ENCODE data around the gene FPGS.
"Not testable (repeated sequence)": the region's sequence is repeated elsewhere in the genome, so short reads cannot be mapped to it uniquely, and the experiment has no call there.

FPGS gene

DNA sequence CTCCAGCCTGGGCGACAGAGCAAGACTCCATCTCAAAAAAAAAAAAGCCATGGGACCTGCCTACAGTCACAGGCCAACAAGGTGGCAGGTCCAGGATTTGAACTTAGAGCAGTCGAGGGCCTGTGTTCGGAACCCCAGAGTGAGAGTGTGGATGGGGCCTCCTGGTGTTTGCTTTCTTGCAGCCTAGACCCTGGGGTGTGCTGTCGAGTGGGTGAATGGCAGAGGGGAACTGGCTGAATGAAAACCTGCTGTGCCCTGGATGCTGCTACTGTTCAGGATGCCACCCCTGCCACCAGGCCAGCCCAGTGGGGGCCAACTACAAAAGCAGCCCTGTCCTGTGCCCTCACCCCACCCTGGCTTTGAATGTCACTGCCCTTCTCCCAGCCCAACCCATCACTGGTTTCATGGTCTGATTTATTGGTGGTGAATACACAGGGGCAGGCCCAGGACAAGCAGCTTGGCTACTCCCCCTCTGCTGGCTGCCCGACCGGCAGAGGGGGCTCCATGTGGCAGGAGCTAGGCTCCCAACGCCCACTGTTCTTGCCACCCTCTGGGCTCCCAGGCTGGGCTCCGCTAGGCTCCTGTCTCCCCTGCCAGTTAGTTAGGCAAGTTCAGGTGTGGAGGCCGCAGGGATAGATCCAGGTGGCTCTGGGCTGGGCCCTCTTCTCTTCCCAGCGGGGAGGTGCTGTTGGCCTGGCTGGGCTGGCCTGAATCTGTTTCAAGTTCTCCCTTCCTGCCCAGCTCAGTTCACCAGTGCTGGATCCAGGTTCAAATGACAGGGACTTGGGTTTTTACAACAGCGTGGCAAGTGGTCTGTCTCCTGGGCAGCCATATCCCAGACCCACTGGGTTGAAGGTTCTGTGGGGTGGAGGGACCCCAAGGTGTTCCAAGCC, 12.2 kb downstream of the FPGS start:
- DNase-seq = no peak

DNA sequence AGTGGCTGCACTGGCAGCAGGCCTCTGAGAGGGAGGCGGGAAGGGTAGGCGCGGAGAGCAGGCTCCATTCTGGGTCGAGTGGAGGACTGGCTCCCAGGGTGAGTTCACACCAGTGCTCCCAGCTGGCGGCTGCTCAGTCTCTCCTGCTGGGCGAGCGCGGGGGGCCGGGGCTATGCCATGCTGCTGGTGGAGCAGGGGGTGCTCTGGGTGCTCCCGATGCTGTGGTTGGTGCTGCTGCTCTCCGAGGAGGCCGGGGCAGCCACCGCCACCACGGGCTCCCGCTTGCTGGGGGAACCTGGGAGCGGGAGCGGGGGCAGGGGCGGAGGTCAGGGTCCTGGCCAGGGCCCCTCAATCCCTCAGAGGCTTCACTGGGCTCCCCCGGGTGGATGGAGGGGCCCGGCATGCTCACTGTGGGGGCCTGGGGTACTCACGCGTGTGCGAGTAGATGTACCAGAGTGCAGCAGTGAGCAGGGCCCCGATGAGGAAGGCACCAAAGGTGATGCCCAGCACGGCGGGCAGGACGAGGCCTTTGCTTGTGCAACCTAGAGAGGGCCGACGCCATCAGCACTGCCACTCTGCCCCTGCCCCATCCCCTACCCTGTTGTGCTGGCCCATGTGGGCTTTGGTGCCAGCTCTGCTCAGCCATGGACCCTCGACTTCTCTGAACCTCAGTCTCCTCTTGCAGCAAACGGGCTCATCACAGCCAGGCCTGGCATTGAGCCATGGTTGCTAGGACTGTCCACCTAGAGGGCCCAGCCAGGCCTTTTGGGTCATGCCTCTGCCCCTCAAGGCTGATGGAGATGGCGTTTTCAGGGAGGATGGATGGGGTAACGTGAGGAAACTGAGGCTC, 13.1 kb downstream of the FPGS start:
- DNase-seq = no peak

DNA sequence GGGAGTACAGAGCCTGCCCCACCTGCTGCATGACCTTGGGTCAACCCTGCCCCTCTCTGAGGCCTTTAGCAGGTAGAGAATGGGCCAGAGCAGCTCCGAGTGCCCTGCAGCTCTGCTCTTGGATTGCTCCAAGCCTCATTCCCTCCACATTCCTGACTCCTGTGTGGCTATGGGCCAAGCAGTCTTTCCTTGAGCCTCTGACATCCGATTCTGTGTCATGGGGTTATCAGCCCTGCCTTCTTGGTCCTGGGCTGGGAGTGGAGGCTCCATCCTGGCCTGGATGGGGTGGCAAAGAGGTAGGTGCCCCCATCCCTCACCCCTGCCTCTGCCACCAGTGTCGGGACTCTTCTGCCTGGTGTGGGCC, 13.7 kb downstream of the FPGS start:
- no peak for DNase-seq

DNA sequence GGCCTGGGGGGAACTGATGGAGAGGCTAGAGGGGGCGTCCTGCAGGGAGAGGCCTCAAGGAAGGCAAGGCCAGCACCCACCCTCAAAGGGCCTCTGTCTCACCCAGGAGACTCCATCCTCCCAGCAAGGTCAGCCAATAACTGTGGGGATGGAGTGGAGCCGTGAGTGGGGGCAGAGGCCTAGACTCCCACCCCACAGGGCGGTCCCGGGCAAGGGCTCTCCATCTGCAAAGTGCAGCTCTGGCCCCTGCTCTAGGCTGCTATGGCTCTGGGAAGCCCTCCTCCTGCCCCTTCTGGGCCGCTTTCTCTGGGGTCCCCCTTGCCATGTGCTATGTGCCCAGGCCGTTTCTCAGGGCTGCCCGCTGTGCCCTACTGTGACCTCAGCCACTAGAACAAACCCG, 14.0 kb downstream of the FPGS start:
- DNase-seq = no peak

DNA sequence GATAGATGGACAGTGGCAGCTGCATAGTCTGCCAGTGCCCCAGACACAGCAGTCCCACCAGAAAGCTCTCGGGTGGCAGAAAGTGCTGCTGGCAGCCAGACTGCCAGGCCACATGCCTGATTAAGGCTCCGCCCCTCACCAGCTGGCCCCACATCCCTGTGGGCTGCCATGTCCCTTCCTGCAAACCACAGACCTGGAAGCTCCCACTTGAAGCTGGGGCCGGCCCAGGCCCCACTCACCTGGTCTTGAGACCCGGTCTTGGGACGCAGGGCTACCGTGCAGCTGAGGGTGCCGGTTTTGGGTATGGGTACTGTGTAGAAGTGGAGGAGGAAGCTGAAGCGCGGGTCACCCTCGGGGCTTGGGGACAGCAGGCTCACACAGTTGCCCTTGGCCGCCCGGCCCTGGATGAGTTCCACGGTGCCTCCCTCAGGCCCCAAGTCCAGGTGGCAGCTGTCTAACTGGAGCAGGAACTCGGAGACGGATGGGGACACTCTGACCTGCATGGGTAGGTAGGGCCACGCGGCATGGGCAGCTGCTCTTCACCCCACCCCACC, 15.3 kb downstream of the FPGS start:
- DNase-seq = no peak

DNA sequence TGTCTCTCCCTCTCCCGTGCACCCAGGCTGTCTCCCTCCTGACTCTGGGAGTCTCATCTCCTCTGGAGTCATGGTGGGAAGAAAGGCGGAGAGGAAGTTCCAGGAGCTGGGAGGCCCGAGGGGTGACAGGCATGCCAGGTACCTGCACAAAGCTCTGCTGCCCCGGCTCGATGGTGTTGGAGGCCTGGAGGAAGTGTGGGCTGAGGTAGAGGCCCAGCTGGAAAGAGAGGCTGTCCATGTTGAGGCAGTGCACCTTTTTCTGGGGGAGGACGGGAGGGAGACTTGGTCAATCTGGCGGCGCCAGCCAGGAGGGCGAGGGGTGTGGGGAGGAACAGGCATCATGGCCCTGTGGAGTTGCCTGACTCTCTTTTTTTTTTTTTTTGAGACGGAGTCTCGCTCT, 15.9 kb downstream of the FPGS start:
- DNase-seq = no peak

DNA sequence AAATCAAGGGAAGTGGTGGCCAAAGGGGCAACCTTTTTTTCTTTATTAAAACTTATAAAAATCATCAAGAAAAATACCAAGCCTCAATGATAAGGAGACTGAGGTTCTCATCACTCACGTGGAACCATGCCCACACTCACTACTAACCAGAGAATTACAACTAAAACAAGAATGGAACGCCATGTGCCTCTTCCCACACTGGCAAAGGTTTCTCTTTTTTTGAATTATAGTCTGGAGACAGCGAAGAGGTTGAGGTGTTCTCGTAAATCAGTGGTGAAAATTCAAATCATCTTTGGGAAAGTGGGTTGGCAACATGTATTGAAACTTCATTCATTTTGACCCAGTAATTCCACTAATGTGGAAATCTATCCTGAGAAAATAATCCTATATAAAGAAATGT, 19.4 kb downstream of the FPGS start:
- DNase-seq = no peak

DNA sequence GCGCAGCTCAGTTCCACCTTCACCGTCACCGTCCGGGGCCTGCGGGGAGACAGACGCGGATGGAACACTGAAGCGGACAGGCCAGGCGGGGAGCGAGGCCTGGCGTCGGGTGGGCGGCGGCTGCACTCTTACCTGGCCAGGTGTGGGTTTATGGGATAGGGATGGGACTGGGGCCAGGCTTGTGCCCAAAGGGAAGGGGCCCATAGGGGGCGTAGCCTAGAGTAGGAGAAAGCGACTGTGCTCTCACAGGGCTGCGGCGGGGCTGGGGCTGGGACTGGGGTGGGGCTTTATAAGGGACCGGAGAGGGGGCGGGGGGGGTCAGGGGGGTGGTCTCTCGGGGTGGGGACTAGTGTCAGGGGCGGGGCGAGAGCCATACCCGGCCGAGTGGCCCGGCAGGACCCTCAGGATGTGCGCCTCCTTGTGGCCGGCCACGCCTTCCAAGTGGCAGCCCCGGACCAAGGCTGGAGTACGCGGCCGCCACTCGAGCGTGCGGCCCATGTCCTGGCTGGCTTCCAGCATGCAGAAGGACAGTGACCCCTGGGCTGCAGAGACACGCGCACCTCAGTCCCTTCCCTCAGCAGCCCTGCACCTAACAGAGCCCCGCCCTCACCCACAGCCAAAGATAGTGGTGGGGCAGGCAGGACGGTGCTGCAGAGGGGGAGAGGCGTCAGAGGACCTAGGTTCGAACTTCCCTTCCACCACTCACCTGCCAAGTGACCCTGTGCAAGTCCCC, 22.8 kb downstream of the FPGS start:
- DNase-seq = no peak

DNA sequence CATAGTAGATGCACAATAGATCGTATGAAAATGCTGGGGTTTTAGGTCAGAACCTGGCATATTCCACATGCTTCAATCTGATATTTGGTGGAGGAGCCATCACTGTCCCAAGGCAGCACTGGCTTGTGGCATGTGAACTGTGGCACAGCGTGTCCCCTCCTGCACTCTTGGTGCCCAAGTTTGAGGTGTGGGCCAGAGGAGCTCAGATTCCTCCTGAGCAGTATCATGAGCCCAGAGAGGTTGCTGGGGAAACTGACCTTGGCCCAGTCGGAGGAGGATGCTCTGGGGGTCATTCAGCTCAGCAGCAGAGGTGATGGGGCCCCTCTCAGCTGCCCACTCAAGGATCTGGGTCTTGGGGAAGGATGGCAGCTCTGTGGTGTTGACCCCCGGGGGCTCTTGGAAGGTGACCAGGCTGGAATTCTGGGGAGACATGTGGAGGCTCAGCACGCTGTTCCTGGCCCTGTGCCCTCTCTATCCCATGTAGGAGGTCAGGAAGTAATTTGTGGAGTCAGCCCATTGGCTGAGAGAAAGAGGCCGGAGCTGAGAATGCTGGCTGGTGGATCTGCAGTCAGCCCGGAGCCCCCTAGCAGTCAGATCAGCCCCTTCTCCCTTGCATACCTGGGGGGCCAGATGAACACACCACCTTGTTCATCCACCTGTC, 23.7 kb downstream of the FPGS start:
- no peak for DNase-seq

DNA sequence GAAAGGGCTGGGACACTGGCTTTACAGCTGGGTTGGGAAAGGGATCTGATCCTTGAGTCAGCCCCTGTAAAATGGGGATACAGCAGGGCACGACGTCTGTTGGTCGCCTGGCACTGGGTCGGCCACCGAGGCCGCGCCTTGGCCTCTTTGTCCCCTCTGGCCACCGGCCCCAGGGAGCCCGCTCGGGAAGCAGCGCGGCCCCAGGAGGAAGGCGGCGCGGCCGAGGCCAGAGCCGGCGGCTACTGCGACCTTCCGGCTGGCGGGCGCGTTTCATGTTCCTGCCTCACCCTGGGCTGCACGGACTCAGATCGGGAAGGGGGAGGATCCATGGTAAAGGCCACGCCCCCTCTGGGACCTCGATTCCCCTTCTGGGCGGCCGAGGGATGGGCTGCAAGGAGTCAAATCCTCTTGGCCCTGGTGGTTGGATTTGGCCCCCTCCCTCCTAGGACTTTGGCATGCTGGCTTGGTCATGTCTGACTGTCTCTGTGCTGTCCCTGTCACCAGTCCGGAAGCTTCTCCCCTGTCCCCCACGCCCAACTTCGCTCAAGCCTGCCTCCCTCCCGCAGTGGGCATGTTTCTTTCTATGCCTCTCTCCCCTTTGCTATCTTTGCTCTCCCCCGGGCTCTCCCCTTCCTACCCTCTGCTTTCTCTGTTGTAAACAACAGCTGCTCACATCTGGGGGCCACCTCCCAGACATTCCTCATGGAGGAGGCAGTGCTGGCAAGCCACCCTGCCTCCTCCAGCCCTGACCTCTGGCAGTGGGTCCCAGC, 25.8 kb downstream of the FPGS start:
- peak in 1 of 2 donors; percentile 15 for DNase-seq

DNA sequence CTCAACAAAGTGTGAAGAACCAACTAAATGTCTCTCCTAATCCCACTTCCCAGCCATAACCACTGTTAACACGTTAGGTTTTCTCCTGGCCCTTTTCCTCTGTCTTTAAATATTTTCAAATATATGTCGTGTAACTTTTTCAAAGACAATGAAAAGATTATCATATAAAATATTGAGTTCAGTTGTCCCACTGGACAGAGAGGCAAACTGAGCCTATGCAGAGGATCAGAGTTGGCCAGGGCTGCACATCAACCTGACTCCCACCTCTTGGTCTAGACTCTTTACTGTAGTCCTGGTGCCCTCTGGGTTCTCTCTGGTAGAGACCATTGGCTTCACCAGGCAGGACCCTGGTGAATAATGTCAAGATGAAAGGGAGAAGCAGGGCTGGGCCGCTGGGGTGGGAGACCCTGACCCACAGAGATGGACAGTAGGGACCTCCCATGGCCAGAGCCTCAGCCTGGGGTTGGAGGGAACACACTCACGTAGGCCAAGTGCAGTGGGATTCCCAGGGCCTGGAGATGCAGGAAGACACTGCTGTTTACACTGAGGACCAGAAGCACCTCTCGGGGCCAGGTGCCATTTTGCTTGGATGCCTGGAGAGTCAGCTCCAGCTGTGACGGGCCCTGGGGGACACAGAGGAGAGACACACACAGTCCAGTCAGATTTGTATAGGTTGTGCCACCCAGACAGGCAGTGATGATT, 26.7 kb downstream of the FPGS start:
- DNase-seq = no peak

DNA sequence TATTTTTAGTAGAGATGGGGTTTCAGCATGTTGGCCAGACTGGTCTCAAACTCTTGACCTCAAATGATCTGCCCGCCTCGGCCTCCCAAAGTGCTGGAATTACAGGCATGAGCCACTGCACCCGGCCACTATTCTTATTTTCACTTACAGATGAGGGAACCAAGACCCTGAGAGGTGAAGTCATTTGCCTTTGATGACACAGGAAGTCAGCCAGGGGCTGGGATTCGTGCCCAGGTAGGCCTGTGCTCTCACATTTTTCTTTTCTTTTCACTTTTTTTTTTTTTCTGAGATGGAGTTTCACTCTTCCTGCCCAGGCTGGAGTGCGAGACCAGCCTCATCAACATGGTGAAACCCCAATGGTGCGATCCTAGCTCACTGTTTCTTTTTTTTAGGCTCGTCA, 29.6 kb downstream of the FPGS start:
- DNase-seq = no peak

DNA sequence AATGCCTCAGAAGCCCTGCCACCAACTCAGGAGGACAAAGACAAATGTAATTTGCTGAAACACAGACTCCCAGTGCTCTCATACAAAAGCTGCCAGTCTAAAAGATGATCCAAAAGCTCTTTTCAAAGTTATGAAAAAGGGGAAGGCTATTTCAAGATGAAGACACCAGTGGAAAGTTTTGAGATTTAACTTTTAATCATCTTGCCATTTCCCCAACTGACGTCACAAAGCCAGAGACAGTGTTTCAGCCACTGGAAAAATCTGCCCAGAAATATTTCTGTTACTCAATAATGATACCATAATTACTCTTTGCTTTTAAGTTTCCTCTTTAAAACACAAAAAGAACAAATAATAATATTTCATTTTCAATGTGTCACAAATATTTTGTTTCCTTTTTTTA, 30.9 kb downstream of the FPGS start:
- no peak for DNase-seq

DNA sequence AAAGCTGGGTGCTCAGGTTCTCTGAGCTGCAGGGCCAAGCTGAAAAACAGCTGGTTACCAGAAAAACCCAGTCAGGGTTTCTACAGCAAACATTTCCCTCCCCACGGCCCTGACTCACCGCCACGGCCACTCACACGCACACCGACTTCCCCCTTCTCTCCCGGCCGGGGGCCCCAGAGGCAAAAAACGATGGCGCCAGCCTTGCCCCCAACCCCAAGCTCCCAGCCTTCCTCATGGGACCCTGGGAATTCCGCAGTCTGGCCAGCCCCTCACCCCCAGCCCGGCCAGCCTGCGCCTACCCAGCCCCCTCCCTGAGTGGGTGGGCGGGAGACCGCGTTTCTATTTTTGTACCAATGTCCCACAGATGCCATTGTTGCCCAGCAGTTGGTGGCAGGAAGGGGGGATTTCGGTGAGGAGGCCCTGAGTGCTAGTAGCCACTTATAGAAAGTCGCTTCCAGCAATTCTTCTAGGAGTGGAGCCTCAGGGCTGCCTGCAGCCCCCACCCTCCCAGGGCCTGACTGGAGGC, 33.4 kb downstream of the FPGS start:
- no peak for DNase-seq

DNA sequence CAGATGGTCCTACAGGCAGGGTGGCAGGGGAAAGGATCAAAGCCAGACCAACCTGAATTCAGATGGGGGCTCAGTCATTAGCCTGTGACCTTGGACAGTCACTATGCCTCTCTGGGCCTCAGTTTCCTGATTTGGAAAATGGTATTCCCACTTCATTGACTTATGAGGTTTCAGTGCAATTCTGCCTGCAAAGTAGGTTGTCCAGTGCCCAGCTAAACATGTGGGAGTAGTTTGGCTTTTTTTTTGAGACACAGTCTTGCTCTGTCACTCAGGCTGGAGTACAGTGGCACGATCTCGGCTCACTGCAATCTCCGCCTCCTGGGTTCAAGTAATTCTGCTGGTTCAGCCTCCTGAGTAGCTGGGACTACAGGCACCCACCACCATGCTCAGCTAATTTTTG, 33.9 kb downstream of the FPGS start:
- DNase-seq = not testable (repeated sequence)

DNA sequence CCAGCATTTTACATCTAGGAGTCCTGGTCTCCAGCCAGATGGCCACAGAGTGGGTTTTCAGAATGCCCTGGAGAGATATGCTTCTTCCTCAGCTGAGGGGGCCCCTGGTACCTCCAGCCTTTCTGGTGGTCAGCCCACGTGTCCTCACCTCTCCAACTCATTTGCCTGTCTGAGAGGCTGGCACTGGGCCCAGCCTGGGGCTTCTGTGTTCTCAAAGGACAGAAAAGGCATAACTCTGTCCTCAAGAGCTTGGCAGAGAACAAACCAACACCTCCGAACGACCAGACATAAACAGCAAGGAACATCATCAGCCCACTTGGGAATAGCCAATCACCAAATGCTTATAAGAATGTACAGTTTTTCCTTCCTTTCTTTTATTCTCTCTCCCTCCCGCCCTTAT, 34.7 kb downstream of the FPGS start:
- no peak for DNase-seq

DNA sequence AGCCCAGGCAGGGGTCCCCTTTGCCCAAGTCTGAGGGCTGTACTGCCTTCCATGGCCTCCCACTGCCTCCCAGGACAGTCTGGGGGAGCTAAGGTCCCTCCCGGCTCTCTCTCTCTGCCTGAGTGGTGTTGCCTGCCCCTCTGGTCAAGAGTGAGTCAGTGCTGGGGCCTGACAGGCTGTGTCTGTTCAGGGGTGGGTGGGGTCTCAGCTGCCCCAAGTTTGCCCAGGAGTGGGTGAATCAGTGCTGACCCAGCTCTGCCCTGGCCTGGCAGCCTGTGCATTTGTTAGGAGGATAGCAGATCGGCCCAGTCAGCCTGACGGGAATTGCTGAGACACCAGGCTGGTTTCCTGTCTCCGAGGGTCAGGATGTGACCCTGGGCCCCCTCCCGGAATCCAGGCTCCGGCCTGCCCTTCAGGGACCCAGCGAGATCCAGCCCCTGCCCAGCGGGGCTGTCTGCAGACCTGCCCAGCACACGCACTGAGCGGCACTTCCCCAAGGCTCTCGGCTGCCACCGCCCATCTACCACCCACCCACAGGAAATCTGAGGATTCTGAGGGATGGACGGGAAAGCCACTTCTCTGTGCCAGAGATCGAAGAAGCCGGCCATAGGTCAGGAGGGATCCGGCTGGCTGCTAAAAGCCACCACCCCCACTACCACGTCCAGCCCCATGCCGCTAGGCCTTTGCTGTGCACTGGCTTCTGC, 35.8 kb downstream of the FPGS start:
- no peak for DNase-seq

DNA sequence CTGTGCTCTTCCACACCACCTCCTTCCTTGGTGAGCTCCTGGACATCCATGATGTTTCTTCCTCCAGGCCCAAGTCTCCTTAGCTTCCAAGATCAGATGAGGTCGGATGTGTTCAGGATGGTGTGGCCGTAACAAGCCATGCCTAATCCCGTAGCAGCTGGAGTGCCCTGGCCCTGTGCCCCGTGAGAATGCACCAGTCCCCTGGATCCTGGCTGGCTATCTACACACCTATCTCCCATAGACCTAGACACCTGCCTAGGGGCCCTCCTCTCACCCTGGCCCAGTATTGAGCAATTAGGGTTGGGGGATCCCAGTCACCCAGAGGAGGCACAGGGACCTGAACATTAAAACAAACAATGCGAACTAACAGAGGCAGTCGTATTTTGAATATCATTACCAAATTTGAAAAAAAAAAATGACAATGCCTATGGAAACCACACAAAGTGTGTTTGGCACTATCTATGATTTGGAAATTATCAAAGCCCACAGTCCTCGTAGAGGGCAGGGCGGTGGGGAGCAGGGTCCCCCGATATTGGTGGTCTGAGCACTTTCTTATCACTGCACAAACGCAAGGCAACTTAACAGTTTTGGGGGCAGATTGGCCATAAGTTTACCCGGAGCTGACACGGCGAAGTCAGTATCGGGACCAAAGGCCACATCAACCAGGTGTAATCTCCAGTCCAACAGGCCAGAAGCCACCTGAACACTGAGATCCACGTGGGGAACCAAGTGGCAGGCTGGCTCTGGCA, 38.6 kb downstream of the FPGS start:
- no peak for DNase-seq

DNA sequence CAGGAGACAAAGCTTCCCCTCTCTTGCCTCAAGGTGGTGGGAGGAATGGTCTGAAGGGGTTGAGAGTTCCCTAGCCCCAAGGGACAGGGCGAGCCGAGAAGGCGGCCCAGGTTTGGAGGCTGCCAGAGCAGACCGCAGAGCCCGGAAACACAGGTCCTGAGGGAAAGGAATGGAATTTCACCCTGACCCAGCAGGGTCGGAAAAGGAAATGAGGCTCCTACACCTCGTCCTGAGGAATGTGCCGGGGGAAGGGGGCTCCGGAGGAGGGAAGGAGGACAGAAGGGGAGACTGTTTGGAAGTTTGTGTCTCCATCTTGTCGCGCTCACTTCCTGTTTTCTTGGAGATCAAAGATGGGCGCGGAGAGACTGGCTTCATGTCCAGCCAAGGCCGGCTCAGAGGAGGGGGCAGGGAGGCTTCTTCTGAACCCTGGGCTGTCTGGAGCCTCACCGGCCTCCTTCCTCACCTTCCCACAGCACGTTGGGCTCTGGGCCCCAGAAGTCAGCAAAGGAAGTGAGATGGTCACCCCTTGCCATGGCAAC, 42.2 kb downstream of the FPGS start:
- DNase-seq = no peak
